ENCODE measurements around the gene CEP295NL.

DNA sequence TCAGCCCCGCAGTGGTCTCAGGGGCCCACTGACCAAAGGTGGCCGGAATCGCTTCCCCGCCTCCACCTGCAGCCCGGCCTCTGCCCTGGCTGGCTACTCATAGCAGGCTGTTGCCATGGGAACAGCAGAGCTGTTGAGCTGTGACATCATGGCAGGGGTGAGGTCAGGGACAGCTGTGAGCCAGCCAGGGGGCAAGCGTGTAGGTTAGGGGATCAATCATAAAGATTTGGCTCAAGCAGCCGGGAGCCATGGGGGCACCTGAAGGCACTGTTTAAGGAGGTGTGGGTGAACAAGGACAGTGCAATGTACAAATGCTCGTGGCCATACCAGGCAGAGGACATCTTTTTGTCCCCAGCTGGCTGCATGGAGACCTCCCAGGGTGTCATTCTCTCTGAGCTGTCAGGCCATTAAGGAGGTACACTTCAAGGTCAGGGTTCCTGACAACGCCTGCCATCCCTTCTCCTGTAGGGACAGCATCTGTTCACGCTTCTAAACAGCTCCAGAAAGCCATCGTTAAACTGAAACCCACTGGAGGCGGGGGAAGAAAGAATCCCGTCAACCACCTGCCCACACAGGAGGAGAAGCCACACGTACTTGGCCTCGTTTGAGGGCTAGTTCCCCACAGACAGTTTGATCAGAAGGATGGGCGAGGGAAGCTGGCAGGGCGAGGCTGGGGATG is at the start of gene CEP295NL:
- no peak for TF ChIP-seq CTCF (IDR thresholded peaks at IDR 0.05)
- no peak for TF ChIP-seq POLR2A (IDR thresholded peaks at IDR 0.05)
